ENCODE measurements around the gene MPV17L2.

GRCh38 chr19:18225702-18226468 is 32.9 kb downstream of the MPV17L2 start, which contains the start of gene PDE4C:
- TF ChIP-seq, protein P1, sequence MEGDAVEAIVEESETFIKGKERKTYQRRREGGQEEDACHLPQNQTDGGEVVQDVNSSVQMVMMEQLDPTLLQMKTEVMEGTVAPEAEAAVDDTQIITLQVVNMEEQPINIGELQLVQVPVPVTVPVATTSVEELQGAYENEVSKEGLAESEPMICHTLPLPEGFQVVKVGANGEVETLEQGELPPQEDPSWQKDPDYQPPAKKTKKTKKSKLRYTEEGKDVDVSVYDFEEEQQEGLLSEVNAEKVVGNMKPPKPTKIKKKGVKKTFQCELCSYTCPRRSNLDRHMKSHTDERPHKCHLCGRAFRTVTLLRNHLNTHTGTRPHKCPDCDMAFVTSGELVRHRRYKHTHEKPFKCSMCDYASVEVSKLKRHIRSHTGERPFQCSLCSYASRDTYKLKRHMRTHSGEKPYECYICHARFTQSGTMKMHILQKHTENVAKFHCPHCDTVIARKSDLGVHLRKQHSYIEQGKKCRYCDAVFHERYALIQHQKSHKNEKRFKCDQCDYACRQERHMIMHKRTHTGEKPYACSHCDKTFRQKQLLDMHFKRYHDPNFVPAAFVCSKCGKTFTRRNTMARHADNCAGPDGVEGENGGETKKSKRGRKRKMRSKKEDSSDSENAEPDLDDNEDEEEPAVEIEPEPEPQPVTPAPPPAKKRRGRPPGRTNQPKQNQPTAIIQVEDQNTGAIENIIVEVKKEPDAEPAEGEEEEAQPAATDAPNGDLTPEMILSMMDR (IDR thresholded peaks at IDR 0.05; ENCODE audit: low read depth, low read length, poor library complexity, severe bottlenecking): no peak
- TF ChIP-seq EZH2phosphoT487 (IDR thresholded peaks at IDR 0.05; ENCODE audit: borderline replicate concordance, low read length): no peak
